Lower leg skin (tissue), 4 donors: Measurements from ENCODE around the gene MYO7A. TPM values are rescaled to one million over a fixed set of nuclear protein-coding genes. Genes with fewer than 3 reads are reported as not detected.

Experiments
- DNase-seq, 2 donors: peaks; one replicate each; pipeline ENCODE4 v3.0.0-alpha.2; 2019; ENCODE audit warnings: low spot score in 2 of 2
- H3K4me3 ChIP-seq: fragments of 200-600 bp; sonication (generic); 2 replicates; pipeline ENCODE4 v1.5.1; 2017; ENCODE audit warnings: mild to moderate bottlenecking, low read depth; ENCODE audit not compliant: poor library complexity, severe bottlenecking
- POLR2A ChIP-seq, 2 donors: fragments of 450-650 bp; IDR thresholded peaks; one replicate each; pipeline ENCODE4 v1.6.1; 2016 to 2017; ENCODE audit warnings: antibody characterized with exemption in 2 of 2, mild to moderate bottlenecking in 1 of 2, moderate library complexity in 1 of 2
- WGBS, 2 donors: methylation state at CpG; one replicate each; pipeline ENCODE4 v1.1.5; 2018; 5-methylcytosine and 5-hydroxymethylcytosine counted together
- intact Hi-C: fragments of 100-400 bp; cut with DNase I; formaldehyde crosslinking; loops from one replicate; pipeline ENCODE4 v1.15.0; 2023; ENCODE audit warnings: low total_unique reads
- total RNA-seq, 4 donors: library from RNA; depleted of rRNA; stranded (reverse); fragments of >200 nt; gene quantifications; one replicate each; pipeline ENCODE4 v1.1.0, GENCODE V29; 2016
- TF ChIP-seq, protein P1 (sequence below), 3 donors: fragments of 450-650 bp; IDR thresholded peaks; one replicate each; pipeline ENCODE4 v1.5.1; 2016; ENCODE audit warnings: antibody characterized with exemption in 3 of 3, mild to moderate bottlenecking in 3 of 3, moderate library complexity in 2 of 3

MYO7A gene
- total RNA-seq, 4 donors from 2014 or later = 0.69 to 2.1 (median 1.4) TPM

DNA sequence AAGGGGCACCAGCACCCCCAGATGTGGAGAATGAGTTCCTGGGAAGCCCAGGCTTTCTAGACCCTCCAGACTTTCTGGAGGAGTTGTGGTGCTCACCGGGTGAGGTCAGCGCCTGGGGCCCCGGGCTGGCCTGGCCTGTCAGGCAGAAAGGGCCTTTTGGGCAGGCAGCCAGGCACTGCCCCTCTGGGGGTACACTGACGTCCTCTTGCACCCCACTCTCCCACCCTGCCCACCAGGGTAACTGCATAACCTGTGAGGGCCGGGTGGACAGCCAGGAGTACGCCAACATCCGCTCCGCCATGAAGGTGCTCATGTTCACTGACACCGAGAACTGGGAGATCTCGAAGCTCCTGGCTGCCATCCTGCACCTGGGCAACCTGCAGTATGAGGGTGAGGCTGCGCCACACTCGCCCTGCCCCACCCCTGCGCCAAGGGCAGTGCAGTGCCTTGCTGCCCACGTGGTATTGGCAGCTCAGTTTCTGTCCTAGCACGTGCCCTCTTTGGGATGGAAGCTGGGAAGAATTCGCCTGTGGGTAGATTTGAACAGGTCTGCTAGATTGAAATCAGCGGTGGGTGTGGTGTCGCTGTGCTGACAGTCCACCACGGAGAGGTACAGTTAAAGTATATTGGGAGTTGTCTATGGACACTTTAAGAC, 30.1 kb downstream of the MYO7A start:
- WGBS, 2 donors = 47 to 49% methylated on average over 13 to 16 of the region's 19 CpGs
- intact Hi-C loops = no loop called here
- no peak overlapping the region for H3K4me3 ChIP-seq
- DNase-seq = no peak
- no peak for TF ChIP-seq POLR2A (IDR thresholded peaks at IDR 0.05)
- TF ChIP-seq, protein P1, sequence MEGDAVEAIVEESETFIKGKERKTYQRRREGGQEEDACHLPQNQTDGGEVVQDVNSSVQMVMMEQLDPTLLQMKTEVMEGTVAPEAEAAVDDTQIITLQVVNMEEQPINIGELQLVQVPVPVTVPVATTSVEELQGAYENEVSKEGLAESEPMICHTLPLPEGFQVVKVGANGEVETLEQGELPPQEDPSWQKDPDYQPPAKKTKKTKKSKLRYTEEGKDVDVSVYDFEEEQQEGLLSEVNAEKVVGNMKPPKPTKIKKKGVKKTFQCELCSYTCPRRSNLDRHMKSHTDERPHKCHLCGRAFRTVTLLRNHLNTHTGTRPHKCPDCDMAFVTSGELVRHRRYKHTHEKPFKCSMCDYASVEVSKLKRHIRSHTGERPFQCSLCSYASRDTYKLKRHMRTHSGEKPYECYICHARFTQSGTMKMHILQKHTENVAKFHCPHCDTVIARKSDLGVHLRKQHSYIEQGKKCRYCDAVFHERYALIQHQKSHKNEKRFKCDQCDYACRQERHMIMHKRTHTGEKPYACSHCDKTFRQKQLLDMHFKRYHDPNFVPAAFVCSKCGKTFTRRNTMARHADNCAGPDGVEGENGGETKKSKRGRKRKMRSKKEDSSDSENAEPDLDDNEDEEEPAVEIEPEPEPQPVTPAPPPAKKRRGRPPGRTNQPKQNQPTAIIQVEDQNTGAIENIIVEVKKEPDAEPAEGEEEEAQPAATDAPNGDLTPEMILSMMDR (IDR thresholded peaks at IDR 0.05) = no peak

DNA sequence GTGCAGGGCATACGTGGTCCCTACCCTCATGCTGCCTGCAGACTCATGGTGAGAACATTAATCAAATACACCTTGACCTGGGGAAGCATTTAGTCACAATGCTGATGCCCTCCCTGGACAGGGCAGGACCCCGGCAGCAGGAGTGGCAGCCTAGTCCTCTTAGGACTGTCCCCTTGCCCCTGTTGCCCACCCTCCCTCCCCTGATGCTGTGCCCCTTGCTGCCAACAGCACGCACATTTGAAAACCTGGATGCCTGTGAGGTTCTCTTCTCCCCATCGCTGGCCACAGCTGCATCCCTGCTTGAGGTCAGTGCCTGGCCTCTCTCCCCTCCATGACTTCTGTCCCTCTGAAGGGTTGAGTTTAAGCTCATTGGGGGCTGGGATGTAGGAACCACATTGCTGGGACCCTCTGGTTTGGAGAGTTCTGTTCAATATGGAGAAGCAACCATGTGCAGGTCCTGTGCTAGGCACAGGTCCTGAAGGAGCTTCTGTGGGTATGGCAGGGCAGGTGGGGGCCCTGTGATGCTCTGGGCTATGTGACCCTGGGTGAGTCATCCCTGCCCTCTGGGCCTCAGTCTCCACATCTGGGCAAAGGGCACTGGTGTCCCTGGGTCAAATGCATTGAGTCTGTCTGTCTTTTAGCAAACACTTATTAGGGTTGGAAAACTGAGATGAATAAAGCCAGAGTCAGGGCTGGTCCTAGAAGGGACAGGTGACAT, 31.3 kb downstream of the MYO7A start:
- no peak overlapping the region for H3K4me3 ChIP-seq
- 87 to 95% methylated on average over 4 of the region's 4 CpGs for WGBS, 2 donors
- no peak for TF ChIP-seq POLR2A (IDR thresholded peaks at IDR 0.05)
- TF ChIP-seq, protein P1 (IDR thresholded peaks at IDR 0.05) = no peak
- DNase-seq = no peak
- intact Hi-C loops = no loop called here

DNA sequence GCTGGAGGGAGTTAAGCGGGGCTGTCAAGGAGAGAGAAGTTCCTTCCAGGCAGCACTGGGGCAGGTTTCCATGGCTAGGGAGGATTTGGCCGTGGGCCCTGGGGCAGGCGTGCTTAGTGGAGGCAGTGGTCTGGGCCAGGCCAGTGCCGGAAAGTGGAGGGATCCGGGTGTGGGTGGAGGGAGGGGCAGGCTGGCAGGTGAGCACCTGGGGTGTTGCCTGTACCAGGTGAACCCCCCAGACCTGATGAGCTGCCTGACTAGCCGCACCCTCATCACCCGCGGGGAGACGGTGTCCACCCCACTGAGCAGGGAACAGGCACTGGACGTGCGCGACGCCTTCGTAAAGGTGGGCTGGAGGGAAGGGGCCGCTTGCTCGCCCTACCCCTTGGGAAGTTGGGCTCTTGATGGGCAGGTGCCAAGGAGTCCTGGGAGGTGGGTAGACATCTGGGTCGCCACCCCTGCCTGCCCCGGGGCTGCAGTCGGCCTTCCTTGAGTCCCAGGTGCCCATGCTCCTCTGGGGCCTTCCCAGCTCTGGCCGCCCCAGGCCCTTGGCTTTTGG, 32.0 kb downstream of the MYO7A start:
- DNase-seq = no peak
- 89 to 91% methylated on average over 15 to 17 of the region's 20 CpGs for WGBS, 2 donors
- intact Hi-C loops = no loop called here
- no peak for TF ChIP-seq POLR2A (IDR thresholded peaks at IDR 0.05)
- TF ChIP-seq, protein P1 (IDR thresholded peaks at IDR 0.05) = no peak
- H3K4me3 ChIP-seq = no peak overlapping the region

DNA sequence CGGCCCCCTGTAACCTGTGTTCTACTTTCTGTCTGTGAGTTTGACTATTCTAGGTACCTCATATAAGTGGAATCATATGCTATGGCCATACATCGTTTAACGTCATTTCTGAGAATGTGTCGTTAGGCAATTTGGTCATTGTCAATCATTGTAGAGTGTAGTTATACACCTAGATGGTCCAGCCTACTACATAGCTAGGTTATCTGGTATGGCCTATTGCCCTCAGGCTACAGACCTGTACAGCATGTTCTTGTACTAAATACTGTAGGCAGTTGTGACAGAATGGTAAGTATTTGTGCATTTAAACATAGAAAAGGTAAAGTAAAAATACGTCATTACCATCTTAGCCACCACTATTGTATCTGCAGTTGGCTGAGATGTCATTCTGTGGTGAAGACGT, 35.2 kb downstream of the MYO7A start:
- H3K4me3 ChIP-seq = no peak overlapping the region
- 79 to 85% methylated on average over 6 of the region's 6 CpGs for WGBS, 2 donors
- intact Hi-C loops = no loop called here
- DNase-seq = no peak
- TF ChIP-seq, protein P1 (IDR thresholded peaks at IDR 0.05) = no peak
- TF ChIP-seq POLR2A (IDR thresholded peaks at IDR 0.05) = no peak

DNA sequence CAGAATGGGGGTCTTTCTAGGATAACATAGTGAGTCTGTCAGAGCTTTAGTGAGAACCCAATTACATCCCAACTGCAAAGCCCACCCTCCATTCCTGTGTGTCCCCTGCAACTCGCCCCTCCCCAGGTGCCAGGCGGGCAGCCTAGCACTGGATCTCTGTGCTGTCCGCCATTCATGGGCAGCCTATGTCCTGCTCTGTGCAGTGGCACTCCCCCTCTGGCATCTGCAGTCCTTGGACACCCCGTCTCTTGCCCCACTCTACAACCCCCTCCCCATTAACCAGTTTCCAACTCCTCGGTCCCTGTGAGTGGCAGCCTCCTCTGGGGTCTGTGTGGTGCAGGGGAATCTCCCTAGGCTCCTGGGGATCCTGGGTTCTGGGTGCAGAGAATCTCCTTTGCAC, 37.0 kb downstream of the MYO7A start:
- no peak overlapping the region for H3K4me3 ChIP-seq
- no peak for DNase-seq
- TF ChIP-seq, protein P1 (IDR thresholded peaks at IDR 0.05) = no peak
- no peak for TF ChIP-seq POLR2A (IDR thresholded peaks at IDR 0.05)
- intact Hi-C loops = no loop called here
- WGBS, 2 donors = 83 to 85% methylated on average over 5 of the region's 5 CpGs
